Measurements from ENCODE around the gene QPRT. TPM values are rescaled to one million over a fixed set of nuclear protein-coding genes. Genes with fewer than 3 reads are reported as not detected.

QPRT gene
- polyA plus RNA-seq, 1 of the 3 experiments (the other 2 are of a cell fraction) = 12.5 TPM

GRCh38 chr16:29663016-29663806 lies 15.8 kb upstream of the QPRT start, which contains the start of gene SPN (continued):
- TF ChIP-seq CTCF (IDR thresholded peaks at IDR 0.05) = no peak
- no peak for TF ChIP-seq SMC3 (IDR thresholded peaks at IDR 0.05; ENCODE audit: low read depth, low read length)
- no peak for TF ChIP-seq IRF3 (IDR thresholded peaks at IDR 0.05; ENCODE audit: low read depth, low read length)
- TF ChIP-seq, protein P1, sequence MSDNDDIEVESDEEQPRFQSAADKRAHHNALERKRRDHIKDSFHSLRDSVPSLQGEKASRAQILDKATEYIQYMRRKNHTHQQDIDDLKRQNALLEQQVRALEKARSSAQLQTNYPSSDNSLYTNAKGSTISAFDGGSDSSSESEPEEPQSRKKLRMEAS (IDR thresholded peaks at IDR 0.05; ENCODE audit: low read depth) = no peak
- TF ChIP-seq RCOR1 (IDR thresholded peaks at IDR 0.05; ENCODE audit: low read length) = no peak
- no peak for TF ChIP-seq NRF1 (IDR thresholded peaks at IDR 0.05; ENCODE audit: low read depth, low read length)

DNA sequence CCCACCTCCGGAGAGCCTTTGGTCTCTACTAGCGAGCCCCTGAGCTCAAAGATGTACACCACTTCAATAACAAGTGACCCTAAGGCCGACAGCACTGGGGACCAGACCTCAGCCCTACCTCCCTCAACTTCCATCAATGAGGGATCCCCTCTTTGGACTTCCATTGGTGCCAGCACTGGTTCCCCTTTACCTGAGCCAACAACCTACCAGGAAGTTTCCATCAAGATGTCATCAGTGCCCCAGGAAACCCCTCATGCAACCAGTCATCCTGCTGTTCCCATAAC lies 15.2 kb upstream of the QPRT start:
- peaks cover 0 to 2% of the 10 kb centered on the region in 2 experiments; a peak in 1 of 4 replicates for H3K4me1 ChIP-seq (ENCODE audit: control insufficient read depth in 1 of 2, insufficient read depth in 2 of 2, low read depth in 1 of 2, low read length in 1 of 2)
- no peaks in the 10 kb centered on the region for H3K36me3 ChIP-seq (replicated peaks in 1 of 2; ENCODE audit: control insufficient read depth in 1 of 2, insufficient read depth in 2 of 2, low read length in 1 of 2)
- no peaks in the 10 kb centered on the region for H4K20me1 ChIP-seq (ENCODE audit: insufficient read depth)
- no peaks in the 10 kb centered on the region for H3K9me2 ChIP-seq
- no peak overlapping the region for H2AFZ ChIP-seq (ENCODE audit: low read depth)
- no peak overlapping the region for H3K4me3 ChIP-seq (ENCODE audit: low read depth in 2 of 2, low read length in 1 of 2)
- H3K4me2 ChIP-seq = no peak overlapping the region
- no peaks in the 10 kb centered on the region for H3K79me2 ChIP-seq (ENCODE audit: insufficient read depth)
- CTCF ChIA-PET = no interaction called here
- no peaks in the 10 kb centered on the region for H3F3A ChIP-seq (replicated peaks; ENCODE audit: insufficient read depth)
- POLR2A ChIA-PET = no interaction called here
- H3K27ac ChIP-seq (ENCODE audit: low read depth in 2 of 2, low read length in 1 of 2) = no peak overlapping the region
- WGBS (ENCODE audit: low lambda C conversion rate) = 74% methylated on average over 3 of the region's 3 CpGs
- no peak for DNase-seq
- H3K9ac ChIP-seq = no peak overlapping the region
- no peaks in the 10 kb centered on the region for H3K9me3 ChIP-seq
- H3K27me3 ChIP-seq (ENCODE audit: insufficient read depth) = no peaks in the 10 kb centered on the region
- TF ChIP-seq ZBTB33 (IDR thresholded peaks at IDR 0.05; ENCODE audit: borderline replicate concordance, low read depth) (no peak), SIN3A (IDR thresholded peaks at IDR 0.05; ENCODE audit: borderline replicate concordance, low read depth, low read length) (no peak), RXRA (IDR thresholded peaks at IDR 0.05; ENCODE audit: borderline replicate concordance, low read depth) (no peak), TAF1 (IDR thresholded peaks at IDR 0.05; ENCODE audit: borderline replicate concordance, low read depth, low read length) (no peak), ELF1 (IDR thresholded peaks at IDR 0.05) (no peak), GATA2 (CRISPR knock-in tag; IDR thresholded peaks at IDR 0.05) (no peak), REST (IDR thresholded peaks at IDR 0.05; ENCODE audit: low read depth, low read length) (no peak), JUND (IDR thresholded peaks at IDR 0.05) (no peak), USF1 (IDR thresholded peaks at IDR 0.05; ENCODE audit: borderline replicate concordance, low read depth) (no peak), RFX5 (IDR thresholded peaks at IDR 0.05; ENCODE audit: low read length) (no peak), FOXM1 (IDR thresholded peaks at IDR 0.05; ENCODE audit: low read depth) (no peak), POLR2AphosphoS5 (IDR thresholded peaks at IDR 0.05; ENCODE audit: low read depth, low read length) (no peak), USF2 (IDR thresholded peaks at IDR 0.05; ENCODE audit: borderline replicate concordance, low read depth, low read length) (no peak)
- TF ChIP-seq, protein P2, sequence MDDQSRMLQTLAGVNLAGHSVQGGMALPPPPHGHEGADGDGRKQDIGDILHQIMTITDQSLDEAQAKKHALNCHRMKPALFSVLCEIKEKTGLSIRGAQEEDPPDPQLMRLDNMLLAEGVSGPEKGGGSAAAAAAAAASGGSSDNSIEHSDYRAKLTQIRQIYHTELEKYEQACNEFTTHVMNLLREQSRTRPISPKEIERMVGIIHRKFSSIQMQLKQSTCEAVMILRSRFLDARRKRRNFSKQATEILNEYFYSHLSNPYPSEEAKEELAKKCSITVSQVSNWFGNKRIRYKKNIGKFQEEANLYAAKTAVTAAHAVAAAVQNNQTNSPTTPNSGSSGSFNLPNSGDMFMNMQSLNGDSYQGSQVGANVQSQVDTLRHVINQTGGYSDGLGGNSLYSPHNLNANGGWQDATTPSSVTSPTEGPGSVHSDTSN (IDR thresholded peaks at IDR 0.05) = no peak

Data from SK-N-SH (cell line).